NCI-H1092 treated with DMSO at 0.1 percent for 48 hours (cell line): ENCODE results near the gene TOMM70.

Experiments
- DNase-seq: peaks from one replicate; lab custom pipeline; 2025; lab: John Stamatoyannopoulos, UW

The TOMM70 gene

DNA sequence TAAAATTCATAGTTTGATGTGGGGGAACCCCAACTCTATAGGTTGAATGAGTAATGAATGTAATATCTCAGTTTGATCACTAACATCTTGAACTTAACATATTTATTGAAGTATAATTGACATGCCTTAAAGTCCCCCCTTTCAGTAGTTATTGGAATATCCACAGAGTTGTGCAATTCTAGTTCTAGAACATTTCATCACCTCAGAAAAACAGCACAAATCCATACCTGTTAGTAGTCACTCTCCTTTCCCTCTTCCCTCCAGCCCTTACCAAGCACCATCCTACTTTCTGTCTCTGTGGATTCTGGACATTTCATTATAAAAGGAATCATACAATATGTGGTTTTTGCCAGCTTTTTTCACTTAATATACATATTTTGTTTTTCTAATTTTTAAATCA lies 75.1 kb downstream of the TOMM70 start:
- no peak for DNase-seq

DNA sequence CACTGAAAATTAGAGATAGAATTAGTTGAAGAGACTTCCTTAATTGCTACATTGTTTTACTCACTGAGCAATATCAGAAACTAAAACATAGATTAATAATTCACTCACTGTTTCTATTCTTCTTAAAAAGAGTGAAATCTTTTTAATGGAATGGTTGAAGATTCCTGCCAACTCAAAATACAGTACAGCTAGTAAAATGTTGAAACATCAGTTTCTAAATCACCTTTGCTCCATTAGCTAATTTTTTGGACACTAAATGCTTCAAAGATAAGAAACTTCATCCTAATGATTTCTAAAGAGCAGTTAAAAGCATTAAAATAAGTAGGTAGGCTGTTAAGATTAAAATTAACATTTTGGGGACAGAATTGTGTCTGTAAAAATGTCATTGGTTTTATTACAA lies 76.8 kb downstream of the TOMM70 start:
- no peak for DNase-seq

DNA sequence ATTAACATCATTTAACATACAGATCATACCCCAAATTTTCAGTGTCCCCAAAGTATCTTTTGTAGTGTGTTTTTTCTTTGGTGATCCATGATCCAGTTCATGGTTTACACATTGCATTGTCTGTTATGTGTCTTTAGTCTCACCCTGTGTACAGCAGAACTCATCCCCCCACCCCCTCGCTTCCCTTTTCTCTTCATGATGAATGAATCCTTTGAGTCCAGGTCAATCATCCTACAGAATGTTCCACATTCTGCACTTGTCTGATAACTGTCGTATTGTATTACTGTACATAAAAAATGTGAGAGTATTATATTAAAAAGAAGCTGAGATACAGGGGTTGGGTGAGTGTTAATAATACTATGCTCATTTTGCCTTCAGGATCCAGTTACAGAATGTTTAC lies 80.9 kb downstream of the TOMM70 start:
- no peak for DNase-seq

DNA sequence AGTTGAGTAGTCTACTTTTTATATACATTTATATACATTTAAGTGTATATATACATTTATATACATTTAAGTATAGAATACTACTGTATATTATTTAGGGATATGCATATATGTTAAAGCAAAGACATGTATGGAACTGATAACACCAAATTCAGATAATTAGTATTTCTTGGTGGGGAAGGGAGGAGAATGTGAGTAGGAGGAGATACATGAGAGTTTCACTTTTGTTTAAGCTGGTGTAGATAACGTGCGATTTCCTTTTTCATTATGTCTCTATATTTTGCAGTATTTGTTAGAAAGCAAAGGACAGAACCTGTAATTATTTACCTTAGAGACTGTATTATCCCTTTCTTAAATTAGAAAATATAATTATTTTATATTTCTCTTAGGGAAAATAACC lies 83.0 kb downstream of the TOMM70 start:
- DNase-seq, result no peak

DNA sequence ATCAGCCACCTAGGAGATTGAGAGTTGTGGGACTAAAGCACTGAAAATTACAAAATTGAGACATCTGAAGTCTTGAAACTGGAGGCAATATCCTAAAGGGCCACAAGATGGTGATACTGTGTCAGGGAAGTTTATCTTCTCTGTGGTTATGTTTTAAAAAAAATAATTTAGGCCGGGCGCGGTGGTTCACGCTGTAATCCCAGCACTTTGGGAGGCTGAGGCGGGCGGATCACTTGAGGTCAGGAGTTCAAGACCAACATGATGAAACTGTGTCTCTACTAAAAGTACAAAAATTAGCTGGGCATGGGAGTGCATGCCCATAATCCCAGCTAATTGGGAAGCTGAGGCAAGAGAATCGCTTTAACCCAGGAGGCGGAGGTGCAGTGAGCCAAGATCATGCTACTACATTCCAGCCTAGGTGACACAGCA lies 84.2 kb downstream of the TOMM70 start:
- no peak for DNase-seq
